Hematopoietic multipotent progenitor cell treated with erythropoietin and hydrocortisone succinate and interleukin-3 and kit ligand, for 17 days (in vitro differentiated cells): Measurements from ENCODE around the gene CAMK2G.
"Not testable (repeated sequence)": the region's sequence is repeated elsewhere in the genome, so short reads cannot be mapped to it uniquely, and the experiment has no call there.

ENCODE experiments used
- DNase-seq: peaks from one replicate; pipeline ENCODE4 v3.0.0-alpha.2; 2015; ENCODE audit warnings: low spot score

Gene CAMK2G

GRCh38 chr10:73790886-73791625 lies 83.3 kb downstream of the CAMK2G start:
- no peak for DNase-seq

- DNase-seq: no peak
Observed at GRCh38 chr10:73789659-73790055, 84.7 kb downstream of the CAMK2G start.

GRCh38 chr10:73788864-73789658 lies 85.3 kb downstream of the CAMK2G start:
- DNase-seq: no peak

- DNase-seq: not testable (repeated sequence)
Observed at GRCh38 chr10:73787031-73787800, 87.1 kb downstream of the CAMK2G start.

GRCh38 chr10:73786512-73786885 lies 87.9 kb downstream of the CAMK2G start:
- DNase-seq: no peak

GRCh38 chr10:73785721-73786511 lies 88.4 kb downstream of the CAMK2G start:
- peak; percentile 64 for DNase-seq

- peak; percentile 95 for DNase-seq
Observed at GRCh38 chr10:73785211-73785720, 89.1 kb downstream of the CAMK2G start, which contains the start of gene ZSWIM8. Gene ZSWIM8, plus strand, starts transcription at chr10:73785606. Its CDS starts 273 bp downstream, at chr10:73785879.

- no peak for DNase-seq
Observed at GRCh38 chr10:73782749-73783085, 91.6 kb downstream of the CAMK2G start.

GRCh38 chr10:73781879-73782748 lies 92.2 kb downstream of the CAMK2G start, which contains the start of gene CHCHD1:
Gene CHCHD1, plus strand, starts transcription at chr10:73782048. Its CDS starts 28 bp downstream, at chr10:73782076.
- DNase-seq: peak; percentile 91

GRCh38 chr10:73781548-73781878 lies 92.8 kb downstream of the CAMK2G start:
- DNase-seq: no peak

- no peak for DNase-seq
Observed at GRCh38 chr10:73780966-73781365, 93.4 kb downstream of the CAMK2G start.

GRCh38 chr10:73780301-73780700 lies 94.1 kb downstream of the CAMK2G start:
- no peak for DNase-seq

GRCh38 chr10:73779539-73780197 lies 94.7 kb downstream of the CAMK2G start:
- no peak for DNase-seq

GRCh38 chr10:73779018-73779417 lies 95.3 kb downstream of the CAMK2G start:
- no peak for DNase-seq

- DNase-seq: peak; percentile 76
Observed at GRCh38 chr10:73774637-73775036, 99.7 kb downstream of the CAMK2G start.

- no peak for DNase-seq
Observed at GRCh38 chr10:73773152-73773879, 101.0 kb downstream of the CAMK2G start.

GRCh38 chr10:73772281-73773151 lies 101.8 kb downstream of the CAMK2G start:
- peak; percentile 80 for DNase-seq

GRCh38 chr10:73771722-73772280 lies 102.6 kb downstream of the CAMK2G start:
- DNase-seq: peak; percentile 79
